C4-2B (cell line): ENCODE measurements around the gene HBA2.

Source experiments
- ZFX ChIP-seq: fragments of 450-650 bp; IDR thresholded peaks from 2 replicates; pipeline ENCODE4 v1.6.1; 2017
- TF ChIP-seq, protein P1 (sequence below): fragments of 450-650 bp; conservative IDR thresholded peaks from 2 replicates; pipeline ENCODE4 v1.5.1; 2017; ENCODE audit warnings: mild to moderate bottlenecking

DNA sequence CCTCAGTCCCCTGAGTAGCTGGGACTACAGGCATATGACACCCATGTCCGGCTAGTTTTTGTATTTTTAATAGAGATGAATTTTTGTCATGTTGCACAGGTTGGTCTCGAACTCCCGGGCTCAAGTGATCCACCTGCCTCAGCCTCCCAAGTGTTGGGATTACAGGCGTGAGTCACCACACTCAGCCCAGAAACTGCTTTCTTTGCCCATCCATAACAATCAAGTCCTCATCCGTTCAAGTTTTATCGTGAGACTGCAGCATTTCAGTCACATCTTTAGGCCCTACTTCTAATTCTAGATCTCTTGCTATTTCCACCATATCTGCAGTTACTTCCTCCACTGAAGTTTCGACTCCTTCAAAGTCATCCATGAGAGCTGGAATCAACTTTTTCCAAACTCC is 40.6 kb upstream of the HBA2 start:
- TF ChIP-seq, protein P1, sequence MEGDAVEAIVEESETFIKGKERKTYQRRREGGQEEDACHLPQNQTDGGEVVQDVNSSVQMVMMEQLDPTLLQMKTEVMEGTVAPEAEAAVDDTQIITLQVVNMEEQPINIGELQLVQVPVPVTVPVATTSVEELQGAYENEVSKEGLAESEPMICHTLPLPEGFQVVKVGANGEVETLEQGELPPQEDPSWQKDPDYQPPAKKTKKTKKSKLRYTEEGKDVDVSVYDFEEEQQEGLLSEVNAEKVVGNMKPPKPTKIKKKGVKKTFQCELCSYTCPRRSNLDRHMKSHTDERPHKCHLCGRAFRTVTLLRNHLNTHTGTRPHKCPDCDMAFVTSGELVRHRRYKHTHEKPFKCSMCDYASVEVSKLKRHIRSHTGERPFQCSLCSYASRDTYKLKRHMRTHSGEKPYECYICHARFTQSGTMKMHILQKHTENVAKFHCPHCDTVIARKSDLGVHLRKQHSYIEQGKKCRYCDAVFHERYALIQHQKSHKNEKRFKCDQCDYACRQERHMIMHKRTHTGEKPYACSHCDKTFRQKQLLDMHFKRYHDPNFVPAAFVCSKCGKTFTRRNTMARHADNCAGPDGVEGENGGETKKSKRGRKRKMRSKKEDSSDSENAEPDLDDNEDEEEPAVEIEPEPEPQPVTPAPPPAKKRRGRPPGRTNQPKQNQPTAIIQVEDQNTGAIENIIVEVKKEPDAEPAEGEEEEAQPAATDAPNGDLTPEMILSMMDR, result no peak
- no peak for TF ChIP-seq ZFX
